ENCODE measurements around the gene SREBF2. TPM values are rescaled to one million over a fixed set of nuclear protein-coding genes. Genes with fewer than 3 reads are reported as not detected.

Gene SREBF2
- polyA plus RNA-seq, 2 of the 4 experiments (the other 2 are of a cell fraction): 19.4 to 30.8 TPM

GRCh38 chr22:41831383-41831782 lies 1.5 kb upstream of the SREBF2 start (continued):
- no peak for TF ChIP-seq CTCF (IDR thresholded peaks at IDR 0.05)
- TF ChIP-seq MYC (IDR thresholded peaks at IDR 0.05; ENCODE audit: borderline replicate concordance, low read length): no peak
- TF ChIP-seq ZC3H11A (IDR thresholded peaks at IDR 0.05): no peak
- TF ChIP-seq RARB (CRISPR knock-in tag; IDR thresholded peaks at IDR 0.05): no peak
- no peak for TF ChIP-seq BCL3 (IDR thresholded peaks at IDR 0.05)
- no peak for TF ChIP-seq FOSB (CRISPR knock-in tag; IDR thresholded peaks at IDR 0.05)
- TF ChIP-seq RAD21 (conservative IDR thresholded peaks at IDR 0.05 in 1 of 2, IDR thresholded peaks at IDR 0.05 in 1 of 2): no peak
- TF ChIP-seq E2F6 (IDR thresholded peaks at IDR 0.05; ENCODE audit: borderline replicate concordance, low read depth): no peak
- no peak for TF ChIP-seq FOXS1 (CRISPR knock-in tag; IDR thresholded peaks at IDR 0.05)
- no peak for TF ChIP-seq HOXB13 (CRISPR knock-in tag; IDR thresholded peaks at IDR 0.05; ENCODE audit: low read depth)
- no peak for TF ChIP-seq CBX2 (IDR thresholded peaks at IDR 0.05; ENCODE audit: borderline replicate concordance, low read depth)
- TF ChIP-seq CBX8 (IDR thresholded peaks at IDR 0.05): no peak

- H3K4me3 ChIP-seq: peak overlapping the region; percentile 45
- H3K4me2 ChIP-seq: peak overlapping the region; percentile 89
- H3K9me3 ChIP-seq: no peaks in the 10 kb centered on the region
- POLR2A ChIA-PET: interaction anchor here (1.4 kb wide), 1 partner anchor 31 kb away, joined by 3 read pairs; no protein-coding TSS in a partner anchor
- FAIRE-seq (no peak), ATAC-seq (no peak), DNase-seq (ENCODE audit: low read depth in 1 of 2, low spot score in 1 of 2) (no peak)
- peak overlapping the region; percentile 95 to 99 for H3K27ac ChIP-seq
- H3K4me1 ChIP-seq: peaks cover 14% of the 10 kb centered on the region
- CTCF ChIA-PET: interaction anchor here (0.7 to 2.6 kb wide), 9 partner anchors 9 to 612 kb away, joined by 3 to 10 read pairs (median 3); no protein-coding TSS in a partner anchor
- WGBS (ENCODE audit: missing lambda C conversion rate): 39% methylated on average over 6 of the region's 17 CpGs
- TF ChIP-seq CEBPB (IDR thresholded peaks at IDR 0.05): no peak
- TF ChIP-seq RCOR1 (IDR thresholded peaks at IDR 0.05; ENCODE audit: low read depth, low read length): no peak
- 0 out of 2 replicates have a peak, but pooled peaks have one; percentile 69 for TF ChIP-seq KDM1A (IDR thresholded peaks at IDR 0.05; ENCODE audit: low read depth)
- TF ChIP-seq E2F6 (IDR thresholded peaks at IDR 0.05; ENCODE audit: borderline replicate concordance, low read depth): 0 out of 2 replicates have a peak, but pooled peaks have one; percentile 35
- no peak for TF ChIP-seq HMGXB4 (CRISPR knock-in tag; IDR thresholded peaks at IDR 0.05; ENCODE audit: borderline replicate concordance)
- TF ChIP-seq PBX3 (IDR thresholded peaks at IDR 0.05): no peak
- no peak for TF ChIP-seq FOSB (CRISPR knock-in tag; IDR thresholded peaks at IDR 0.05)
- no peak for TF ChIP-seq ZNF302 (CRISPR knock-in tag; IDR thresholded peaks at IDR 0.05)
- no peak for TF ChIP-seq HOXA7 (CRISPR knock-in tag; IDR thresholded peaks at IDR 0.05)
- no peak for TF ChIP-seq REST (IDR thresholded peaks at IDR 0.05)
- TF ChIP-seq ELK1 (IDR thresholded peaks at IDR 0.05; ENCODE audit: low read depth, low read length): no peak
- no peak for TF ChIP-seq KDM5A (IDR thresholded peaks at IDR 0.05)
- TF ChIP-seq RAD21 (conservative IDR thresholded peaks at IDR 0.05 in 1 of 2, IDR thresholded peaks at IDR 0.05 in 1 of 2): no peak
- TF ChIP-seq HDAC2 (IDR thresholded peaks at IDR 0.05): peak; percentile 68; the same call in 1 of the 2 replicates
- no peak for TF ChIP-seq POLR2AphosphoS2 (conservative IDR thresholded peaks at IDR 0.05; ENCODE audit: low read length)
Observed at GRCh38 chr22:41831828-41832552, 915 bp upstream of the SREBF2 start.
